Inflammatory macrophage (primary cell): ENCODE results near the gene RIC1.
"Not testable (repeated sequence)": the region's sequence is repeated elsewhere in the genome, so short reads cannot be mapped to it uniquely, and the experiment has no call there.

Experiments
- DNase-seq, 2 donors: peaks; one replicate each; pipeline ENCODE4 v3.0.0-alpha.2; 2020 to 2022

RIC1 gene

DNA sequence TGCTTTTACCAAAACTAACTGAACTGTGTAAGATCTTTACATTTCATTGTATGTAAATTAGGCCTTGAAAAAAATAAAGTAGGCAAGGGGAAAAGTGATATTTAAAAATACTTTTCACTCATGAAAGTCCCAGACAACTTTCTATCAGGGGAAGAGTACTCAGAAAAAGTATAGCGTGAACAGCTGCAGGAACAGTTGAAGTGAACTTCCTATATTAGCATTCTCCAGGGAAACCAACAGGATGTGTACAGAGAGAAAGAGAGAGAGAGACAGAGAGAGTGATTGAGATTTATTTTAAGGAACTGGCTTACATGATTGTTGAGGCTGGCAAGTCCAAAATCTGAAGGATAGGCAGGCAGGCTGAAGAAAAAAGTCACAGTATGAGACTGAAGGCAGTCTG lies 162.0 kb downstream of the RIC1 start:
- no peak for DNase-seq

DNA sequence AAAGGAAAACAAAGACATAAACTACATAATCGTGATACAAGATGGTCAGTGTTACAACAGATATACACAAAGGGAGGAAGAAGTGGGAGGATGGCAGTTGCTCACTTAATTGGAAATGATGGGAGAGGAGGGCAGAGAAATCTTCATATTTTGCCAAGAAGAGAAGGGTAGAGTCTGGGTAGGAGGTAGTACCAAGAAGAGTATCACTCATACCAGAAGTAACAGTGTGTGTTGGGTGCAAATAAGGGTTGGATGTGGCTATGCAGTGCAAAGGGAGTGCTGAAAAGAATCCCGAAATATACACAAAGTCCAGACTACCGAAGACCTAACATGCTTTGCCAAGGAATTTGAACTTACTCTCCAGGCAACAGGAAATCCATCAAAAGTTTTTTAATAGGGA lies 163.0 kb downstream of the RIC1 start:
- no peak for DNase-seq

DNA sequence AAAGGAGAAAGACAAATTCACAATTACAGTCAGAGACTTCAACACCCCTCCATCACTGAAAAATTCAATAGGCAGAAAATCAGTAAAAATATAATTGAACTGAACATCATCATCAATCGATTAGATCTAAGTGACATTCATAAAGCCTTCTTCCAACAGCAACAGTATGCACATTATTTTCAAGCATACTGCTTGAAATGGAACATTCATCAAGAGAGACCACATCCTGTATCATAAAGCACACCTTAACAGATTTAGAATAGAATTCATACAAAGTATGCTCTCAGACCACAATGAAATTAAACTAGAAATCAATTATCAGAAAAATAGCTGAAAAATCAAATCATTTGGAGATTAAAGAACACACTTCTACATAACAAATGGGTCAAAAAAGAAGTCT lies 164.9 kb downstream of the RIC1 start:
- DNase-seq = no peak

DNA sequence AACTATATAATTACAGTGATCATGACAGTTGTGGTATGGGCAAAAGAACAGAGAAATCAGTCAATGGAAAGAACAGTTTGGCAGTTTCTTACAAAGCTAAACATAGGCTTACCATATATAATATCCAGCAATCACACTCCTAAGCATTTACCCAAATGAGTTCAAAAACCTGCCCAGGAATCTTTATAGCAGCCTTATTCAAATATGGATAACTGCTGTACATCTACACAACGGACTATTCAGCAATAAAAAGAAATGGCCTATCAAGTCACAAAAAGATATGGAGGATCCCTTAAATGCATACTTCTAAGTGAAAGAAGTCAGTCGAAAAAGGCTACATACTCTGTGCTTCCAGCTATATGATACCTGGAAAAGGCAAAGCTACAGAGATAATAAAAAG lies 167.4 kb downstream of the RIC1 start:
- DNase-seq = no peak

DNA sequence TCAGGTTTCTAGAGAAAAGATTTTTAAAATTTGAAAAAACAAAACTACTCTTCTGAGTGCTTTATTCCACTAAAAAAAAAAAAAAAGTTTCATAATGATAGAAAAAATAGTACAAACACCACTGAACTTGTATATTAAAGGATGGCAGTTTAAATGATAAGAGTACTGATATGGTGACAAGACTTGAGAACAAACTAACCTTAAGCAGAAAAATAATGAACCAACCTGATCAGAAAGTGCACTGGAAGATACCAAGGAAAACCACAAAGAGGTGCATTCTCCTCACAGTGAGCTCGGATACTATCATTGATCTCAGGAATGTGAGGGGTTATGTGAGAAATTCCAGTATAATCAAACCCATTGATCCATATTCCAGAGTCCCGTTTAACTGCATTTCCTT lies 169.7 kb downstream of the RIC1 start:
- no peak for DNase-seq

DNA sequence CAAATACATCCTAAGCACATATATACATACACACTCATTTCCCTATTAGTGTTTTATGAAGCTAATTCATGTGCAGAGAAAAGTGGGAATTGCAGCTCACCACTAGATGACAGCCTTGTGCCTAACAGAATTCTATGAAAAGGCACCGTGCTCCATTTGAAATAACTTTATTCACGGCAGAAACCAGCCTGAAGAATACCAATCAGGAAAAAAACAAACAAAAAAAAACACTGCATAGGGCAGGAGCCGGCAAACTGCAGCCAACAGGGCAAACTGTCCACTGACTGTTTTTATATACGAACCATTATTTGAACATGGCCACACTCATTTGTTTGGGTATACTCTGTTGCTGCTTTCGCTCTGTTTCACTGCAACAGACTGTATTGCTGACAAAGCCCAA lies 170.4 kb downstream of the RIC1 start:
- DNase-seq = peak; percentile 11 to 26

DNA sequence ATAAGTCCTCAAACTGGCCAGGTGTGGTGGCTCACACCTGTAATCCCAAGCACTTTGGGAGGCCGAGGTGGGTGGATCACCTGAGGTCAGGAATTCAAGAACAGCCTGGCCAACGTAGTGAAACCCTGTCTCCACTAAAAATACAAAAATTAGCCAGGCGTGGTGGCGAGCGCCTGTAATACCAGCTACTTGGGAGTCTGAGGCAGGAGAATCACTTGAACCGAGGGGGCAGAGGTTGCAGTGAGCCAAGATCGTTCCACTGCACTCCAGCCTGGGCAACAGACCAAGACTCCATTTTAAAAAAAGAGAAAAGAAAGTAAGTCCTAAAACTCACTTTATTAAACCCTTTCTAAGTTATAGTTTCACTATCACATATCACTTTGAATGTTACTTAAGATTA lies 171.5 kb downstream of the RIC1 start:
- DNase-seq = not testable (repeated sequence)

DNA sequence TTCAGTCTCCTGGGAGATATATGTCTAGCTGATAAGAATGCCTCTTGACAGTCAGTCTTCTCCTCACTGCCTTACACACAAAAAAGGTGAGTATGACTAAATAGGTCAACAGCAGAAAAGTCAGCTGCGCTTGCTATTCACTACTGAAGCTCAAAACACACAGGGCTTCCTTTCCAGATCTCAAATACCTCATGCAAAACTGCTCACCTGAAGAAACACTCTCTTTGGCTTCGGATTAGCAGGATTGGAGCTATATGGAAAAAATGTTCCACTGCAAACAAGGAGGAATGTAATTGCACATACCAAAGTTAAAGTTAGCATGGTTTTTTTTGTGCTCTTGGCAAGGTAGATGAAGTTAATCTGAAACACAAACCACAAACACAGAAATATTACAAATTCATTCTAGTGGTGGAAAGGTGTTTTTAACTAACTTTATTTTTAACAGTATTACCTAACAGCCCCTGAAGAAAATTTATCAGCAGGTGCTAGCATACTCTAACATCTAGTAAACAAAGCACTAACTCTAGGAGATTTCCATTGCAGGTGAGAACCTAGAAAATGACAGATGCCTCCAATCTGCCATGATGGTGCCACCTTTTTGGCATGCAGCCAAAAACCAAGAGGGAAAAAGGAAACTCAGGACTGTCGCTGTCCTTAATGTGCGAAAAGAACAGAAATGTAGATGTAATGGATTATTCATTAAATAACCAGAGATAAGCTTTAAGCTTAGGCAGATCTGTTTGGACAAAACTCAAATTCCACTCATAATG lies 172.2 kb downstream of the RIC1 start:
- no peak for DNase-seq

GRCh38 chr9:5801739-5802113 lies 172.8 kb downstream of the RIC1 start:
- no peak for DNase-seq

DNA sequence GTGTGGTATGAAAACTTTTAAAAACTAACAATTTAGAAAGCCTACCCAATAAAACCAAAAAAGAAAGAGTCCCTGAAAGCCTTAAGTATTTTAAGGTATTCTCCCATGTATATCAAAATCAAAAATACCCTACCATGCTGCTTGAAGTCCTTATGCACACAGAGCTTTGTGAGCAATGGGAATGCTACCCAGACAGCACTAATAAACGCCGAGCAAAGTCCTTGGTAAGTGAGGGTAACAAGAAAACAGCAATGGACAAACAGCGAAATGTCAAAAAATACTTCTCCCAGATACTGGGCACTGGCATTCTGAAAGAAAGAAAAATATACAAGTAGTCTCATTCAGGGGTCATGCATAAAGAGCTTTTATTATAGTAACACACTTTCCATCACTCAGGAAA lies 176.6 kb downstream of the RIC1 start:
- no peak for DNase-seq

GRCh38 chr9:5811751-5812150 lies 182.8 kb downstream of the RIC1 start:
- DNase-seq = no peak

DNA sequence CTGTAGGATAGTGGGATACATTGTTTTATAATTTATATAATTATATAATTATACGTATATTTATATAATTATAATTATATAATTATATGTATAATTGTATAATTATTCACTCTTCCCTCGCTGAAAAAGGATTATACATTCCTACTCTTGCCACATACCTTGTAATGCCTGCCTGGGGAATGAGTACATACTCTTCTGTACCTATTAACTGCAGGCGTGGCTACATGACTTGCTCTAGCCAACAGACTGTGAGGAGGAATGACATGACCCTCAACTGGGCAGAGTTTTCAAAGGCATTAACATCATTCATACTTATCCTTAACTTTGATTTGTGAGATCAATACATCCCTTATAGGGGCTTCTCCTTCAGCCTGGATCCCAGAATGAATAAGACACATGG lies 184.9 kb downstream of the RIC1 start:
- DNase-seq = no peak

- DNase-seq = no peak
These were observed 186.6 kb downstream of the RIC1 start for GRCh38 chr9:5815461-5815860.

DNA sequence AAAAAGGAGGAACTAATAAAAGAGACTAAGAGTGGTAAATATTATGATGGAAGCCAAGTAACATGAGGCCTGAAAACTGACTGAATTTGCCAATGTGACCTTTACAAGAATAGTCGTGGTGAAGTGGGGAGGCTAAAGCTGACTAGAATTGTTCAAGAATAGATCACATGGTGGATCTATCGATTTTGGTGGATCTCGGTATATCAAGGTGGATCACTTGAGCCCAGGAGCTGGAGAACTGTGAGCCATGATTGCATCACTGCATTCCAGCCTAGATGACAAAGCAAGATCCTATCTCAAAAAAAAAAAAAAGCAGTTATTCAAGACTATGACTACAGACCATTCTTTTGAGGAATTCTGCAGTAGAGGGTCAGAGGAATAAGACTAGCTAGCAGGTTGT lies 189.0 kb downstream of the RIC1 start:
- peak in 1 of 2 donors; percentile 27 for DNase-seq

GRCh38 chr9:5818424-5819142 lies 189.7 kb downstream of the RIC1 start:
- DNase-seq = no peak

DNA sequence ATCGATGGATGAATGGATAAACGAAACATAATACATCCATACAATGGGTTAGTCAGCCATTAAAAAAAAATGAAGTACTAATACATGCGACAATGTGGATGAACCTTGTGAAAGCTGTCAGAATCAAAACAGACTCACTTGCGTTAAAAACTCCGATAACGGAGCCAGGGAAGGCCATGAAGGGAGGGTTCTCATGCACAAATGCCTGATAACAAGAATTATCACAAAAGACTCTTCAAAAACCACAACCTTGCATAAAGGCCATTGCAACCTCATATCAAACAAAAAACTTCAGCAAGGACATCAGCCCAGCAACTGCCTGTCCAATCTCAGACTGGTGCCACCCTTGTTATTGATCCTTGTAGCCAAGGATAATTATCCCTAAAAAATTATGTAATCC lies 190.3 kb downstream of the RIC1 start:
- DNase-seq = no peak

GRCh38 chr9:5820425-5820824 lies 191.5 kb downstream of the RIC1 start:
- DNase-seq = no peak

DNA sequence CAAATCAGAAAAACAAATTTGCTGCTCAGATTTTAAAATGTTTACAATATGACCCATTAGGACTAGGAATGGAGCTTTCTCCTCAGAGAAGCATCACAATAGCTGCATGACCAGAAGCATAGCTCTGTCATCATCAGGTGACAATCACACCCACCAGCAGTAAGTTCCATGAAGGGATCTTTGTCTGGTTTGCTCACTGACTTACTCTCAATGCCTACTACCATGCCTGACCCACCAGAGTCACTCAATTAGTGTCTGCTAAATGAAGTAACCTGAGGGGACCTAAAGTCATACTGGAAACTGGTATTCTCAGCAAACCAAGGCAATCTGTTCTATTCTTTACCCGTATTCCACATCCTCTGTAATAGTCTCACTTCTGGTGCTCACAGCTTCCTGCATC lies 196.3 kb downstream of the RIC1 start:
- DNase-seq = peak; percentile 35 to 69
